Measurements from ENCODE around the gene SGPL1.

SGPL1 gene

DNA sequence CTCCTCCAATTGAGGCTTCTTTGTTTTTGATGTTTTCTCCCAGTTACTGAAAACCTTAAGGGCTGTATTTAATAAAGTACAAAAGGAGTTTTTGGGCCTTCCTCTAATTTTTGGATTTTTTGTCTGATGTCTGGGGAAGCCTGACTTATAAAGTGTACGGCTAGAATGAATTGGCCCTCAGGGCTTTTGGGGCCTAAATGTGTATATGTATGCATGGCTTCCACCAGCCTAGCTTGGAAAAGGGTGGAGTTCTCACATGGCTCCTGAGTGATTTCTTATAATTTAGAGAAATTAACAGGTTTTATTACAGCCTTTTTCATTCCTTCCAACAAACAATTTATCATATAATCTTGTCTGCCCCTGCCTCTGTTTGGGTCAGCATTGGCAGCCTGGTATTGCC lies 20.1 kb upstream of the SGPL1 start:
- intact Hi-C loops (cut with DNase I; ENCODE audit: low total_unique reads) = no loop called here
- TF ChIP-seq, protein P1, sequence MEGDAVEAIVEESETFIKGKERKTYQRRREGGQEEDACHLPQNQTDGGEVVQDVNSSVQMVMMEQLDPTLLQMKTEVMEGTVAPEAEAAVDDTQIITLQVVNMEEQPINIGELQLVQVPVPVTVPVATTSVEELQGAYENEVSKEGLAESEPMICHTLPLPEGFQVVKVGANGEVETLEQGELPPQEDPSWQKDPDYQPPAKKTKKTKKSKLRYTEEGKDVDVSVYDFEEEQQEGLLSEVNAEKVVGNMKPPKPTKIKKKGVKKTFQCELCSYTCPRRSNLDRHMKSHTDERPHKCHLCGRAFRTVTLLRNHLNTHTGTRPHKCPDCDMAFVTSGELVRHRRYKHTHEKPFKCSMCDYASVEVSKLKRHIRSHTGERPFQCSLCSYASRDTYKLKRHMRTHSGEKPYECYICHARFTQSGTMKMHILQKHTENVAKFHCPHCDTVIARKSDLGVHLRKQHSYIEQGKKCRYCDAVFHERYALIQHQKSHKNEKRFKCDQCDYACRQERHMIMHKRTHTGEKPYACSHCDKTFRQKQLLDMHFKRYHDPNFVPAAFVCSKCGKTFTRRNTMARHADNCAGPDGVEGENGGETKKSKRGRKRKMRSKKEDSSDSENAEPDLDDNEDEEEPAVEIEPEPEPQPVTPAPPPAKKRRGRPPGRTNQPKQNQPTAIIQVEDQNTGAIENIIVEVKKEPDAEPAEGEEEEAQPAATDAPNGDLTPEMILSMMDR (IDR thresholded peaks at IDR 0.05) = no peak
- no peak overlapping the region for H3K27ac ChIP-seq
- peaks cover 0 to 16% of the 10 kb centered on the region in 2 donors for H3K27me3 ChIP-seq
- H3K4me3 ChIP-seq = no peak overlapping the region
- DNase-seq = no peak
- H3K4me1 ChIP-seq = no peaks in the 10 kb centered on the region
- H3K9me3 ChIP-seq = no peaks in the 10 kb centered on the region
- H3K36me3 ChIP-seq = no peaks in the 10 kb centered on the region

DNA sequence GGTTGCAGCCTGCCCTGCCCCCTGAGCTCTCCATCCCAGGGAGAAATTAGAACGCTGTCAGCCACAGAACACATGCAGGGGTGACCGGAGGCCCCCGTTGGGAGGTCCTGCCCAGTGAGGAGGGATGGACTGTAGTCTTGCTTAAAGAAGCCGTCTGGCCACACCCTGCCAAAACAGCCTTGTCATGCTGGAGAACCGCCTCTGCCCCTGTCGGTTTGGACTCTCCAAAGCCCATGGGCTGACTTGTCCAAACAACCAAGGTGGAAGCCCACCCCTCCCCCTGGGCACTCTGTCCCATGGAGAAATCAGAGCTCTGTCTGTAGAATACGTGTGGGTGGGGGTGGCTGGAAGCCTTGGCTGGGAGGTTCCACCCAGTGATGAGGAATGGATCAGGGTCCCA lies 17.9 kb upstream of the SGPL1 start:
- TF ChIP-seq, protein P1 (IDR thresholded peaks at IDR 0.05) = no peak
- Histone ChIP-seq H3K27me3 (peaks cover 0 to 16% of the 10 kb centered on the region in 2 donors), H3K4me1 (no peaks in the 10 kb centered on the region), H3K27ac (no peak overlapping the region), H3K4me3 (no peak overlapping the region), H3K9me3 (no peaks in the 10 kb centered on the region), H3K36me3 (no peaks in the 10 kb centered on the region)
- intact Hi-C loops (cut with DNase I; ENCODE audit: low total_unique reads) = no loop called here
- DNase-seq = no peak

DNA sequence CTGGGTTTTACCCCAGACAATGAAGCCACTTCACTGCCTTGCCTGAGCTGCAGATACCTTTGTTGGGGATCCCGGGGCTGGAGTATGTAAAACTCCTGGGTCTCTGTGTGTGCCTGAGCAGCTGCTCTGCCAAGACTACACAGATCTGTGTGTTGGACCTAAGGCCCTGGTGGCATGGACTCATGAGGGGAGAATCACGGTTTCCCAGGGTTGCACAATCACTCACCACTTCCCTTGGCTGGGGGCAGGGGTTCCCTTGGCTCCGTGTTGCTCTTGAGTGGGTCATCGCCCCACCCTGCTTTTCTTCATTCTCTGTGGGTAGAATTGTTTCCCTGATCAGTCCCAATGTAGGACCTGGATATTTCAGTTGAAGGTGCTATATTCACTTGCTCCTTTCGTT lies 16.6 kb upstream of the SGPL1 start:
- Histone ChIP-seq H3K4me3 (no peak overlapping the region), H3K36me3 (no peaks in the 10 kb centered on the region), H3K9me3 (no peaks in the 10 kb centered on the region), H3K27ac (no peak overlapping the region), H3K4me1 (no peaks in the 10 kb centered on the region), H3K27me3 (peaks cover 0 to 16% of the 10 kb centered on the region in 2 donors)
- DNase-seq = no peak
- TF ChIP-seq, protein P1 (IDR thresholded peaks at IDR 0.05) = no peak
- intact Hi-C loops (cut with DNase I; ENCODE audit: low total_unique reads) = no loop called here

DNA sequence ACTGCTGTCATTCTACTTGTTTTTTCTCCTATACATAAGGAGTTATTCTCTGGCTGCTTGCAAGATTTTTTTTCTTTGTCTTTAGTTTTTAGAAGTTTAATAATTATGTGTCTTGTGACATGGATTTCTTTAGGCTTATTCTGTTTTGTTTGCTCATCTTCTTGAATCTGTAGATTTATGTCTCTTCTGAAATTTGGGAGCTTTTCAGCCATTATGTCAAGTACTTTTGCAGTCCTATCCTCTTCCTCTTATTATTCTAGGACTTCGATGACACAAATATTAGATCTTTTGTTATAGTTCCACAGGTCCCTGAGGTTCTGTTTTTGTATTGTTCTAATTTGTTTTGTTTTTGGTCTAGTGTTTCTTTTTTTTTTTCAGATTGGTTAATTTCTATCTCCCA lies 13.9 kb upstream of the SGPL1 start:
- H3K9me3 ChIP-seq = no peaks in the 10 kb centered on the region
- intact Hi-C loops (cut with DNase I; ENCODE audit: low total_unique reads) = no loop called here
- H3K27ac ChIP-seq = no peak overlapping the region
- no peak overlapping the region for H3K4me3 ChIP-seq
- H3K4me1 ChIP-seq = no peaks in the 10 kb centered on the region
- no peaks in the 10 kb centered on the region for H3K36me3 ChIP-seq
- TF ChIP-seq, protein P1 (IDR thresholded peaks at IDR 0.05) = no peak
- DNase-seq = no peak
- H3K27me3 ChIP-seq = peaks cover 0 to 16% of the 10 kb centered on the region in 2 donors

DNA sequence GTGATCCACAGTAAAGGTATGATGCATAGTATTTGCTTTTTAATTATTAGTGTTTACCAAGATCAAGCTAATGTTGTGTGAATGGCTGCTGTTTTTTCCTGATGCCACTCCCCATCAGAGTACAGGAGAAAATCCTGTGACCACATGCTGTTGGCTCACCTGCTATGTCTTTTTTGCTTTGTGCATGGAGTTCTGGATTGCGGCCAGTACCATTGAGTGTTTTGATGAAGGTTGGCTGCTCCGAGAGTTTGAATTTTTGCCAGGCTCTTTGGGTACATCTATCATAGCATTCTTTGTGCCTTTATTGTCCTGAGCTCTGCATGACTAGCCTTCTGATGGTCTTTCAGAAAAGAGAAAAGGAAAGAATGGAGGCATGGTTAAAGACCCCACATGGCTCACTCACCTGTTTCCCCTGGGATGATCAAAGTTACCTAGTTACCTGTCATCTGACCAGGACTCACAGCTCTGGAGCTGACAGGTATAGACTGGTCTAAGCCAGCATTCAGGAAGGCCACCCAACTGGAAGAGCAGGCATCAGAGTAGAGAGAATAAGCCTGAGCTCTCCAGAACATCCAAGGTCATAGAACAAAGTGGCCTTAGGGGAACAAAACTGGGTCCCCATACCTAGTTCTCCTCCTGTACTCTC lies 11.8 kb upstream of the SGPL1 start:
- TF ChIP-seq, protein P1 (IDR thresholded peaks at IDR 0.05) = no peak
- H3K4me1 ChIP-seq = no peaks in the 10 kb centered on the region
- no peak overlapping the region for H3K4me3 ChIP-seq
- intact Hi-C loops (cut with DNase I; ENCODE audit: low total_unique reads) = no loop called here
- H3K9me3 ChIP-seq = no peaks in the 10 kb centered on the region
- no peak for DNase-seq
- H3K27me3 ChIP-seq = peaks cover 0 to 2% of the 10 kb centered on the region in 2 donors
- no peak overlapping the region for H3K27ac ChIP-seq
- no peaks in the 10 kb centered on the region for H3K36me3 ChIP-seq

DNA sequence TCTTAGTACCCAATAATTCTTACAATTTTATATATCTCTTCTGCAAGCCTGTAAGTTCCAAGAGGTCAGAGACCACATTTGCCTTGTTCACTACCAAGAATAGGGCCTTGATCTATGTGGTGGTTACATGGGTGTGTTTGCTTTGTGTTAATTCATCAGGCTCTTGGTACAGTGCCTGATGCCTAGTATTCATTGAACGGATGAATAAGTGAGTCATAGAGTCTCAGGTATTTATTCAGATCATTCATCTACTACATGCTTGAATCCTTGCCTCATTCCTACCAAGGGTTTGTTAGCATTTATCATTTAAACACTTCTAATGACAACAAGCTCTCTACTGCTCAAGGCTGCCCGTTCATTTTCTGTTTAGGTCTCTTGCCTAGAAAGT lies 11.3 kb upstream of the SGPL1 start:
- H3K4me3 ChIP-seq = no peak overlapping the region
- DNase-seq = no peak
- H3K9me3 ChIP-seq = no peaks in the 10 kb centered on the region
- TF ChIP-seq, protein P1 (IDR thresholded peaks at IDR 0.05) = no peak
- no peak overlapping the region for H3K27ac ChIP-seq
- no peaks in the 10 kb centered on the region for H3K36me3 ChIP-seq
- no peaks in the 10 kb centered on the region for H3K27me3 ChIP-seq
- intact Hi-C loops (cut with DNase I; ENCODE audit: low total_unique reads) = no loop called here
- H3K4me1 ChIP-seq = no peaks in the 10 kb centered on the region

All from tibial artery (tissue), 4 donors.